Glomerular visceral epithelial cell (primary cell): ENCODE data around the gene LDLR.
"Not testable (repeated sequence)": the region's sequence is repeated elsewhere in the genome, so short reads cannot be mapped to it uniquely, and the experiment has no call there.

ENCODE experiments used
- DNase-seq: peaks from one replicate; pipeline ENCODE4 v3.0.0-alpha.2; 2016; ENCODE audit errors: extremely low spot score

LDLR gene

GRCh38 chr19:11173516-11174155, 84.4 kb downstream of the LDLR start:
- DNase-seq, result no peak

- DNase-seq, result no peak
Measured at GRCh38 chr19:11174336-11174735, 85.1 kb downstream of the LDLR start.

- DNase-seq, result no peak
Measured at GRCh38 chr19:11175920-11176319, 86.7 kb downstream of the LDLR start.

- DNase-seq, result no peak
Measured at GRCh38 chr19:11176466-11177193, 87.4 kb downstream of the LDLR start.

GRCh38 chr19:11177592-11177991, 88.3 kb downstream of the LDLR start:
- DNase-seq, result no peak

GRCh38 chr19:11179145-11179465, 89.8 kb downstream of the LDLR start:
- not testable (repeated sequence) for DNase-seq

GRCh38 chr19:11179716-11180297, 90.5 kb downstream of the LDLR start:
- no peak for DNase-seq

GRCh38 chr19:11180346-11180745, 91.1 kb downstream of the LDLR start:
- no peak for DNase-seq

- not testable (repeated sequence) for DNase-seq
Measured at GRCh38 chr19:11180975-11181374, 91.7 kb downstream of the LDLR start.

GRCh38 chr19:11181488-11181887, 92.2 kb downstream of the LDLR start:
- DNase-seq, result no peak
